B cell (primary cell): ENCODE measurements around the gene RRAD. TPM values are rescaled to one million over a fixed set of nuclear protein-coding genes. Genes with fewer than 3 reads are reported as not detected.

Experiments
- ATAC-seq: fragments of 200-7000 bp; cut with Tn5 transposase; one replicate; pipeline ENCODE4 v1.10.0; 2021; ENCODE audit warnings: low read depth, mild to moderate bottlenecking, moderate number of reproducible peaks, moderate library complexity
- CTCF ChIA-PET: fragments of 350-600 bp; sonication (Branson Sonifier 250); formaldehyde crosslinking; loops from one replicate; lab custom pipeline; 2021; ENCODE audit warnings: antibody characterized with exemption, inconsistent platforms; lab: Charles Lee
- POLR2A ChIA-PET: fragments of 350-600 bp; sonication (Branson Sonifier 250); formaldehyde crosslinking; loops from one replicate; lab custom pipeline; 2021; ENCODE audit warnings: antibody characterized with exemption; lab: Charles Lee
- DNase-seq: peaks from one replicate; pipeline ENCODE4 v3.0.0; 2013
- H2AFZ ChIP-seq: 2 replicates; pipeline ENCODE4 v1.6.1; 2012; ENCODE audit warnings: mild to moderate bottlenecking, low read depth, low read length; ENCODE audit not compliant: insufficient read depth, poor library complexity, severe bottlenecking
- H3K27ac ChIP-seq, 2 donors: 1 replicate in 1 of 2; 2 replicates in 1 of 2; pipeline ENCODE4 v1.5.1; 2012 to 2013; ENCODE audit warnings: low read length in 2 of 2, mild to moderate bottlenecking in 2 of 2, moderate library complexity in 1 of 2
- H3K27me3 ChIP-seq, 4 experiments: fragments of 200-600 bp in 1 of 4; sonication (generic) in 1 of 4; replicated peaks in 1 of 4; 1 replicate in 2 of 4; 2 replicates in 2 of 4; pipeline versions ENCODE4 v1.6.1 to v1.7.0; 2013 to 2016; ENCODE audit warnings: low read length in 3 of 4, mild to moderate bottlenecking in 2 of 4, mixed read lengths in 1 of 4, moderate library complexity in 1 of 4; ENCODE audit not compliant: insufficient read depth in 4 of 4, control insufficient read depth in 3 of 4; ENCODE audit errors: control extremely low read depth in 1 of 4
- H3K36me3 ChIP-seq, 2 experiments: replicated peaks in 1 of 2; 1 replicate in 1 of 2; 2 replicates in 1 of 2; pipeline versions ENCODE4 v1.6.1 to v1.7.1; 2013; ENCODE audit warnings: low read length in 1 of 2; ENCODE audit not compliant: insufficient read depth in 2 of 2, control insufficient read depth in 1 of 2; ENCODE audit errors: control extremely low read depth in 1 of 2, extremely low read depth in 1 of 2
- H3K4me1 ChIP-seq, 2 donors: fragments of 200-600 bp in 1 of 2; sonication (generic) in 1 of 2; 1 replicate in 1 of 2; 2 replicates in 1 of 2; pipeline versions ENCODE4 v1.5.1 to v1.6.1; 2013 to 2017; ENCODE audit warnings: low read length in 2 of 2; ENCODE audit not compliant: control insufficient read depth in 2 of 2, insufficient read depth in 2 of 2
- H3K4me2 ChIP-seq: replicated peaks from 2 replicates; pipeline ENCODE3; 2012; ENCODE audit warnings: mild to moderate bottlenecking, low read depth, low read length; ENCODE audit not compliant: poor library complexity, severe bottlenecking
- H3K4me3 ChIP-seq, 5 experiments: fragments of 200-600 bp in 1 of 5; sonication (generic) in 1 of 5; 1 replicate in 3 of 5; 2 replicates in 2 of 5; pipeline versions ENCODE4 v1.5.1 to v1.7.0; 2011 to 2016; ENCODE audit warnings: low read length in 4 of 5, mild to moderate bottlenecking in 4 of 5, low read depth in 2 of 5, control low read depth in 1 of 5, moderate library complexity in 1 of 5; ENCODE audit not compliant: insufficient read depth in 1 of 5; ENCODE audit errors: control extremely low read depth in 1 of 5, extremely low read depth in 1 of 5
- H3K79me2 ChIP-seq: fragments of 200-600 bp; sonication (generic); one replicate; pipeline ENCODE4 v1.6.0; 2016; ENCODE audit warnings: low read length; ENCODE audit not compliant: control insufficient read depth, insufficient read depth
- H3K9ac ChIP-seq: fragments of 200-600 bp; sonication (generic); 2 replicates; pipeline ENCODE4 v1.6.1; 2017; ENCODE audit warnings: mild to moderate bottlenecking, low read length, moderate library complexity
- H3K9me3 ChIP-seq, 3 donors: one replicate each; pipeline versions ENCODE4 v1.6.1 to v1.7.1; 2013; ENCODE audit warnings: low read length in 2 of 3; ENCODE audit not compliant: control insufficient read depth in 2 of 3, insufficient read depth in 1 of 3; ENCODE audit errors: control extremely low read depth in 1 of 3
- H4K20me1 ChIP-seq: 2 replicates; pipeline ENCODE4 v1.6.0; 2012; ENCODE audit warnings: mild to moderate bottlenecking, low read length; ENCODE audit not compliant: insufficient read depth, control insufficient read depth, poor library complexity, severe bottlenecking
- H3K27ac Mint-ChIP-seq: one replicate; pipeline ENCODE4 v1.8.0; 2021; ENCODE audit warnings: mixed read lengths
- H3K27me3 Mint-ChIP-seq: one replicate; pipeline ENCODE4 v1.8.0; 2021; ENCODE audit warnings: mixed read lengths
- H3K4me1 Mint-ChIP-seq: one replicate; pipeline ENCODE4 v1.8.0; 2021; ENCODE audit warnings: mixed read lengths
- H3K4me3 Mint-ChIP-seq: one replicate; pipeline ENCODE4 v1.8.0; 2021; ENCODE audit warnings: mixed read lengths
- H3K9me3 Mint-ChIP-seq: one replicate; pipeline ENCODE4 v1.8.0; 2022; ENCODE audit warnings: mixed read lengths; ENCODE audit not compliant: insufficient read depth
- CTCF ChIP-seq: fragments of 200-600 bp; IDR thresholded peaks from one replicate; pipeline ENCODE4 v1.8.0; 2022; ENCODE audit warnings: antibody characterized with exemption, mild to moderate bottlenecking
- EZH2 ChIP-seq: IDR thresholded peaks from 2 replicates; pipeline ENCODE4 v1.6.1; 2012; ENCODE audit warnings: borderline replicate concordance, low read depth, mild to moderate bottlenecking, moderate library complexity, low read length; ENCODE audit not compliant: insufficient read depth, poor library complexity, severe bottlenecking
- WGBS: methylation state at CpG from one replicate; pipeline ENCODE4 v1.1.5; 2013; ENCODE audit warnings: missing lambda C conversion rate; ENCODE audit not compliant: insufficient coverage; 5-methylcytosine and 5-hydroxymethylcytosine counted together
- intact Hi-C: fragments of 100-400 bp; cut with micrococcal nuclease; formaldehyde crosslinking; loops from one replicate; pipeline ENCODE4 v1.10.0; 2022
- polyA plus RNA-seq: library from polyadenylated mRNA; depleted of rRNA; stranded (reverse); fragments of >200 nt; gene quantifications from 2 replicates; pipeline ENCODE4 v1.2.3, GENCODE V29; 2012
- total RNA-seq, 2 donors: library from RNA; stranded (reverse); fragments of 120-200 nt in 1 of 2; gene quantifications; 1 replicate in 1 of 2; 2 replicates in 1 of 2; pipeline versions ENCODE4 v1.2.3 to v1.2.4, GENCODE V29; 2013 to 2022

Gene RRAD
- total and polyA plus RNA-seq, 2 donors (not counting 1 experiment from before 2014, with no cell fraction given), result 0.64 to 1.9 TPM

GRCh38 chr16:66890799-66891198 lies 34.5 kb downstream of the RRAD start:
- POLR2A ChIA-PET, result no interaction called here
- Histone ChIP-seq H3K27ac (no peak overlapping the region), H2AFZ (no peak overlapping the region), H3K4me3 (no peak overlapping the region), H3K4me1 (peaks cover 0 to 3% of the 10 kb centered on the region in 2 donors), H3K36me3 (peaks cover 0 to 6% of the 10 kb centered on the region in 2 experiments), H3K9me3 (no peaks in the 10 kb centered on the region), H3K4me2 (no peak overlapping the region), H3K27me3 (no peaks in the 10 kb centered on the region), H3K79me2 (no peaks in the 10 kb centered on the region), H3K9ac (no peak overlapping the region), H4K20me1 (no peaks in the 10 kb centered on the region)
- Mint-ChIP-seq H3K27ac (no peak overlapping the region), H3K9me3 (no peaks in the 10 kb centered on the region), H3K4me1 (no peaks in the 10 kb centered on the region), H3K27me3 (no peaks in the 10 kb centered on the region), H3K4me3 (no peak overlapping the region)
- CTCF ChIA-PET, result interaction anchor here (1.0 to 1.5 kb wide), 2 partner anchors 10 to 23 kb away, joined by 4 to 5 read pairs; partner anchors contain the start of gene PDP2
- intact Hi-C loops, result no loop called here
- DNase-seq (no peak), ATAC-seq (no peak)
- TF ChIP-seq EZH2 (no peak), CTCF (no peak)
- WGBS, result no CpG with 5 or more reads among the region's 2 CpGs

- Histone ChIP-seq H3K4me2 (no peak overlapping the region), H3K9me3 (no peaks in the 10 kb centered on the region), H3K27me3 (no peaks in the 10 kb centered on the region), H4K20me1 (no peaks in the 10 kb centered on the region), H3K4me3 (no peak overlapping the region), H2AFZ (no peak overlapping the region), H3K27ac (no peak overlapping the region), H3K4me1 (no peaks in the 10 kb centered on the region), H3K36me3 (peaks cover 0 to 16% of the 10 kb centered on the region in 2 experiments), H3K9ac (no peak overlapping the region), H3K79me2 (no peaks in the 10 kb centered on the region)
- intact Hi-C loops, result no loop called here
- TF ChIP-seq EZH2, result no peak
- no peak for TF ChIP-seq CTCF
- ChIA-PET POLR2A (no interaction called here), CTCF (interaction anchor here (1.4 to 1.5 kb wide), 2 partner anchors 9 to 22 kb away, joined by 3 to 5 read pairs; partner anchors contain the start of gene PDP2)
- H3K9me3 Mint-ChIP-seq, result no peaks in the 10 kb centered on the region
- no peak for ATAC-seq
- no peaks in the 10 kb centered on the region for H3K27me3 Mint-ChIP-seq
- no peak overlapping the region for H3K4me3 Mint-ChIP-seq
- no peak for DNase-seq
- H3K27ac Mint-ChIP-seq, result no peak overlapping the region
- WGBS, result 43% methylated on average over 1 of the region's 4 CpGs
- H3K4me1 Mint-ChIP-seq, result no peaks in the 10 kb centered on the region
These were observed 35.7 kb downstream of the RRAD start for GRCh38 chr16:66889622-66890021.
